Activated CD8-positive, alpha-beta memory T cell treated with anti-CD3 and anti-CD28 coated beads, Interleukin-2, amount 50 U/mL, for 4 hours (primary cell): ENCODE results near the gene AGAP1.
"Not testable (repeated sequence)": the region's sequence is repeated elsewhere in the genome, so short reads cannot be mapped to it uniquely, and the experiment has no call there.

Experiments
- DNase-seq: peaks from one replicate; pipeline ENCODE4 v3.0.0-alpha.2; 2020

Gene AGAP1

GRCh38 chr2:235747786-235748091 lies 253.9 kb downstream of the AGAP1 start:
- DNase-seq, result no peak

- no peak for DNase-seq
Observed at GRCh38 chr2:235749121-235749770, 255.4 kb downstream of the AGAP1 start.

- no peak for DNase-seq
Observed at GRCh38 chr2:235749771-235750160, 255.9 kb downstream of the AGAP1 start.

GRCh38 chr2:235752846-235753245 lies 259.0 kb downstream of the AGAP1 start:
- no peak for DNase-seq

GRCh38 chr2:235754357-235755207 lies 260.7 kb downstream of the AGAP1 start:
- DNase-seq, result no peak

- no peak for DNase-seq
Observed at GRCh38 chr2:235756491-235756890, 262.6 kb downstream of the AGAP1 start.

DNA sequence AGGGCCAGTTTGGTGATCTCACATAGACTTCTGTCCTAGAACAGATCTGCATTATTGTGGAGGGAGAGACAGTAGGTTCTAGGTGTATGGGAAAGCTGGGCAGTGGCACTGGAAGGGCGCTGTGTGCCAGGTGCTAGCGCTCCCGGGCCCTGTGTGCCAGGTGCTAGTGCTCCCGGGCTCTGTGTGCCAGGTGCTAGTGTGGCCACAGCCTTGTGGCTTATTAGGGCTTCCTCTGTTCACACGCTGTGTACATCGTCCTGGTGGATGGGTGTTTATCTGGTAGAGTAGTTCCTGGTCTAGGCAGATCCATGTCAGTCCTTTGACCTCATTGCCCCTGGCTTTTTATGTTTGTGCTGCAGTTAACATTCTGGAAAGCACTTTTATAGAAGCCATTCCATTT lies 263.4 kb downstream of the AGAP1 start:
- DNase-seq, result no peak

DNA sequence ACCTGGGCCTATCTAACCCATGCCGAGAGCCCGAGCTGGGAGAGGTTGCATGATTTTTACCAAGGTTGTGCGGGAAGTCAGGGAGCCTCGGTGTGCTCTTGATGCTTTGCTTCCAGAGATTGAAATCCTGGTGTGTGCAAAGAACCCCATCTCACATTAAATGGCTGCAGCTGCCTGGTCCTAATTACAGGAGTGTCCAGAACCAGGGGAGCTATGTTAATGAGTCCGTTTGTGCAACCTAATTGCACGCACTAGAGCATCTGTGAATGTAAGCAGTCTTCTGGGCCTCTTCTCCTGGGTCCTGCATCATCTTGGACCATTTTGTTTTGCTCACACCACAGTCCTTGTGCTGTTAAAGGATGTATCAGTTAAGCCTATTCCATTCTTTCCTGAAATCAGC lies 263.8 kb downstream of the AGAP1 start:
- no peak for DNase-seq

- no peak for DNase-seq
Observed at GRCh38 chr2:235762832-235763598, 269.2 kb downstream of the AGAP1 start.

GRCh38 chr2:235763816-235764215 lies 270.0 kb downstream of the AGAP1 start:
- no peak for DNase-seq

DNA sequence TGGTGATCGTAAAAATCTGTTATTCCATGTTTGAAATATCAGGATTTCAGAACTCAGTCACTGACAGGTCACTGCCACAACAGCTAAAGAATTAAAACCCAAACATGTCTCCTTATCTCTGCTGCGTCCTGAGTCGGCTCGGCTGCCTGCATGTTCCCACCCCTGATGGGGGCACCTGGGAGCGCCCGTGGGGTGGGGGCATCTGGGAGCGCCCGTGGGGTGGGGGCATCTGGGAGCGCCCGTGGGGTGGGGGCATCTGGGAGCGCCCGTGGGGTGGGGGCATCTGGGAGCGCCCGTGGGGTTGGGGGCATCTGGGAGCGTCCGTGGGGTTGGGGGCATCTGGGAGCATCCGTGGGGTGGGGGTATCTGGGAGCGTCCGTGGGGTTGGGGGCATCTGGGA lies 270.6 kb downstream of the AGAP1 start:
- DNase-seq, result not testable (repeated sequence)

GRCh38 chr2:235765181-235765820 lies 271.5 kb downstream of the AGAP1 start:
- no peak for DNase-seq

- DNase-seq, result peak; percentile 41
Observed at GRCh38 chr2:235766278-235766677, 272.4 kb downstream of the AGAP1 start.

DNA sequence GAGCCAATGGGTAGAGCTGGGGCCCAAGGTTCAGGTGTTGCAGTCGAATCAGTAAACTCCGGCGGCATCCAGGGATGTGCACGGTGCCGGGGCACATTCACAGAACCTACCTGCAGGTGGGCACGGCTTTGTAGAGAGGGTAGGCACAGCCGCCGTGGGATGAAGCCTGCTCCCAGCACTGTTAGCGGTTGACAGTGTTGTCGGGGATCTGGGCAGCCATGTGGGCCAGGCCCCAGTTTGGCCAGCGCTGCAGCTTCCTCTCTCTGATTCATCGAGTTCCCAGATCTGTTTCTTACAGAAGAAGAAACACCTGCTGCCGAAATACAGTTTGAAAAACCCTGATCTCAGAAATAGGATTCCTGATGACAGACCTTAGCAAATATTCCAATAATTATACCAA lies 274.8 kb downstream of the AGAP1 start:
- no peak for DNase-seq

DNA sequence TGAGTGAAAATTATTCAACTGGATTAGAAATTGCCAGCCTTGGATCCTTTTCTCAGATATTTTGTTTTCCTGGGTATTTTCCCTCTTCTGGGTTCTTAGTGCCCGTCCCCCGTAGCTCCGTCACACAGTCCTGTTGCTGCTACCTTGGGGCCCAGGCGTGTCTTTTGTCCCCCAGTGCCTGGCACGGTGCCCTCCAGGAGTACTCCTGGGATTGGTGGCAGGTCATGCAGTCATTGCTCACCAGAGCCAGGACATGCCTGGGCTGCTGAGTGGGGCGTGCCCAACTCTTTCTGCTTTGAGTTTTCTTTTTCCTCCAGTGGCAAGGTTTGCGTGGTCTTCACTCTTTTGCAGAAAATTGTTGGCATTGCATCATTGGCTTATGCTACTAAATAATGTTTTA lies 275.2 kb downstream of the AGAP1 start:
- no peak for DNase-seq

GRCh38 chr2:235770909-235771820 lies 277.3 kb downstream of the AGAP1 start:
- DNase-seq, result no peak

DNA sequence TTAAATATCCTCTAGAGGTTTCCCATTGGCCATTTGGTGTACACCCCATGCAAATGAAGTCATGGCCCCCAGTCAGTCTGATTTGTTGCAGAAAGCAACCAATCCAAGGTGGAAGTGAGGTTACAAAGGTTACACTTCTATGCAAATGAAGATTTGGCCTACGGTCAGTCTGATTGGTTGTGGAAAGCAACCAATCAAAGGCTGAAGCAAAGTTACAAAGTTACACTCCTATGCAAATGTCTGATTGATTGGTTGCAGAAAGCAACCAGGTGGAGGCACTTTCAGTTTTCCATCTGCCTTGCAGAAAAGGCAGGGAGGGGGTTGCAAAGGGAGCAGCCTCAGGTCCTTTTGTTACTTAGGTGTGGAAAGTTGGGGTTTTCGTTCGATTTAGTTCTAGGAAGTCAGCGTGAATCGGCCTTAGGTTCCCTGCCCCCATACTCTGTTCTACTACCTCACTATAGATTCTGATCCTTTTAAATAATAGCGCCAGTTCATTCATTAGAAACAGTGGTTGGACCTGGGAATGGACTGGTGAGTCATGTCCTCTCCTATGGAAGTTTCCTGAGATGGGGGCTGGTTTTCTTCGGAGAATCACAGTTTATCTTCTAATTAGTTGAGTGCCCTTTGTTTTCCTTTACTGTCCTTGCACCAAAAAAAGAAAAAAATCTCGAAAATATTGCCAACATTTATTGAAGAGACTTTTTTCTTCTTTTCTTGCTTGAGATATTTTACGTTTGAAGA lies 279.5 kb downstream of the AGAP1 start:
- DNase-seq, result no peak

- DNase-seq, result no peak
Observed at GRCh38 chr2:235774153-235774870, 280.5 kb downstream of the AGAP1 start.

DNA sequence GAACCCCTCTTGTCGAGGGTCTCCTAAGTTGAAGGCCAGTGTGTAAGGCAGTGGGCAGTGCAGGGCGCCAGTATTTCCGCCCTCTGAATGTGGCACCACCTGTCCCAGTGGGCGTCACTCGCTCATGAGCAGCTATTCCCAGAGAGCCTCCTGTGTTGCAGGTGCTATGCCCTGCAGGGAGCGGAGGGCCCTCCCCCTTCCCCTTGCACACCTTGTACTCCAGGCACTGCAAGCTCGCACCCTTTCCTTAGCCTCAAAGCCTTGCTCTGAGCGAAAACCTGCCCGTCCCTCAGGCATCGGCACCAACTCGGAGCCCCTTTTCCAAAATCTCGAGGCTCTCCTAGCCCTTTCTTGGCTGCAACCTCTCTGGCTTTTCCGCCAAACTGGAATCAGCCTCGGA lies 282.7 kb downstream of the AGAP1 start:
- no peak for DNase-seq

DNA sequence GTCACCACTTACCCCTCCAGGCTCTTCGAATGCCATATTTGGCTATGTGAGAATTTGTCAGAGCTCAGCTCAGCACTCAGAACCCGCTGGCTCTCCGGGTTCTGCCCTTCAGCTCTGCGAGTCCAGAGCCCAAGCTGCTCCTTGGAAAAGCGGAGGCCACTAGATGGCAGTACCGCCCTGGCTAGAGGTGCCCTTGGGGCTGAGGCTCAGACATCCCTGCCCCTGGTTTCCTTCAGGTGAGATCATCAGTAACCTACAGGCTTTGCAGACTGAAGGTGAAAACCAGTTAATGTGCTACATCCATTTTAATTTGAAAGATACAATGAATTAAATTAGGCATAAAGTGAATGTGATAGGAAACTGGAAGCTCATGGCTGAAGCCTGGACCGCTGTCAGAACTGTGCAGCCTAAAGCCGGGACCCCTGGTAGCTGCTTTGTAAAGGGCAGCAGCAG lies 285.6 kb downstream of the AGAP1 start:
- DNase-seq, result peak; percentile 45

- DNase-seq, result no peak
Observed at GRCh38 chr2:235780401-235780800, 286.6 kb downstream of the AGAP1 start.
